Endothelial cell of umbilical vein (primary cell): ENCODE measurements around the gene LYPD5.

Source experiments
- EZH2 ChIP-seq: IDR thresholded peaks from 2 replicates; pipeline ENCODE4 v1.6.1; 2012; ENCODE audit warnings: borderline replicate concordance, low read depth, mild to moderate bottlenecking, moderate library complexity, low read length, inconsistent platforms; ENCODE audit not compliant: severe bottlenecking
- FOS ChIP-seq: IDR thresholded peaks from 2 replicates; pipeline ENCODE4 v1.6.1; 2011; ENCODE audit warnings: mild to moderate bottlenecking, low read length, moderate library complexity, borderline replicate concordance; ENCODE audit not compliant: insufficient read depth
- GATA2 ChIP-seq: IDR thresholded peaks from 2 replicates; pipeline ENCODE4 v1.7.0; 2011; ENCODE audit warnings: low read depth, mild to moderate bottlenecking, moderate library complexity, mixed read lengths, low read length; ENCODE audit not compliant: insufficient read length, insufficient read depth
- MYC ChIP-seq: IDR thresholded peaks from one replicate; pipeline ENCODE4 v1.6.1; 2011; ENCODE audit warnings: mild to moderate bottlenecking, low read depth, low read length
- POLR2A ChIP-seq: IDR thresholded peaks from 2 replicates; pipeline ENCODE4 v1.6.1; 2012; ENCODE audit warnings: low read depth, mild to moderate bottlenecking, control low read depth, low read length
- POLR2AphosphoS5 ChIP-seq: IDR thresholded peaks from 2 replicates; pipeline ENCODE4 v1.6.1; 2012; ENCODE audit warnings: low read depth, mild to moderate bottlenecking, control low read depth, low read length, moderate library complexity; ENCODE audit not compliant: insufficient read depth
- TF ChIP-seq, protein P1 (sequence below), 2 donors: IDR thresholded peaks; 1 replicate in 1 of 2; 2 replicates in 1 of 2; pipeline ENCODE4 v1.5.1; 2011; ENCODE audit warnings: low read length in 2 of 2, mild to moderate bottlenecking in 2 of 2, moderate library complexity in 2 of 2, control low read depth in 1 of 2, inconsistent platforms in 1 of 2, low read depth in 1 of 2; ENCODE audit not compliant: insufficient read depth in 1 of 2; ENCODE audit errors: extremely low read depth in 1 of 2
- TF ChIP-seq, protein P2 (sequence below): IDR thresholded peaks from 2 replicates; pipeline ENCODE4 v1.6.1; 2011; ENCODE audit not compliant: insufficient read depth, insufficient read length

DNA sequence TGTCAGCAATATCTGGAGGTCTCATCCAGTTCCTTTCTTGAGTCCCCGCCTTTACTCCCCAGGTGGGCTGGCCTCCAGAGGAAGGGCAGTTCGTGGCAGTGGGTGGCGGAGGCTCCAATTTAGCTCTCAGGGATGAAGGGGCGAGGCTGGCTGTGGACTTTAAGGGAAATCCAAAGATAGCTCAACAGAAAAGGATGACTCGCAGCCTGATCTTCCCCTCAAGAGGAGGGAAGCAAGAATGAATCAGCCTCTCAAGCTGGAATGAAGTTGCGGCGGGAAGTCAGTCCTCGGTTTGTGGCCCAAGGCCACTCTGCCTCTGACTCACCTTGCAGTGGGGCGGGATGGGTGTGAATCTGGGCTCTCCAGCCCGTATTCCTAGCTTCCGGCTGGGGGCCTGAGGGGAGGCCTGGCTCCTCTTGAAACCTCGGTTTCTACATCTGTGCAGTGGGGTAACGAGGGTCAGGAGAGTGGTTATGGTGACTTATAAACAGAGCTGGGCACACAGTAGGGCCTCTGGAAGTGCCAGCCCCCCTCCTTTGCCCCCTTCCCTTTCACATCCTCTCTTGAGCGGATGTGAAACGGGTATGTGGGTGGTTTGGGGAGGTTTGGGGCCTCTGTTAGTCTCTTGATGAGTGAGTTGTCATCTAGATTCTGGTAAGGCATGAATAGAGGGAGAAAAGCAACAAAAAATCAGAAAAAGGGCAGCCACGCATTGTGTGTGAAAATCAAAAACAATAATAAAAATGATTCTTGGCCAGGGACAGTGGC lies 37.0 kb downstream of the LYPD5 start:
- TF ChIP-seq, protein P1, sequence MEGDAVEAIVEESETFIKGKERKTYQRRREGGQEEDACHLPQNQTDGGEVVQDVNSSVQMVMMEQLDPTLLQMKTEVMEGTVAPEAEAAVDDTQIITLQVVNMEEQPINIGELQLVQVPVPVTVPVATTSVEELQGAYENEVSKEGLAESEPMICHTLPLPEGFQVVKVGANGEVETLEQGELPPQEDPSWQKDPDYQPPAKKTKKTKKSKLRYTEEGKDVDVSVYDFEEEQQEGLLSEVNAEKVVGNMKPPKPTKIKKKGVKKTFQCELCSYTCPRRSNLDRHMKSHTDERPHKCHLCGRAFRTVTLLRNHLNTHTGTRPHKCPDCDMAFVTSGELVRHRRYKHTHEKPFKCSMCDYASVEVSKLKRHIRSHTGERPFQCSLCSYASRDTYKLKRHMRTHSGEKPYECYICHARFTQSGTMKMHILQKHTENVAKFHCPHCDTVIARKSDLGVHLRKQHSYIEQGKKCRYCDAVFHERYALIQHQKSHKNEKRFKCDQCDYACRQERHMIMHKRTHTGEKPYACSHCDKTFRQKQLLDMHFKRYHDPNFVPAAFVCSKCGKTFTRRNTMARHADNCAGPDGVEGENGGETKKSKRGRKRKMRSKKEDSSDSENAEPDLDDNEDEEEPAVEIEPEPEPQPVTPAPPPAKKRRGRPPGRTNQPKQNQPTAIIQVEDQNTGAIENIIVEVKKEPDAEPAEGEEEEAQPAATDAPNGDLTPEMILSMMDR (IDR thresholded peaks at IDR 0.05; ENCODE audit: extremely low read depth in 1 of 2, insufficient read depth in 1 of 2, low read depth in 1 of 2, low read length in 2 of 2) = no peak
- TF ChIP-seq POLR2A (no peak), EZH2 (no peak), POLR2AphosphoS5 (peak; percentile 62), FOS (peak; percentile 99), MYC (no peak), GATA2 (no peak)
- TF ChIP-seq, protein P2, sequence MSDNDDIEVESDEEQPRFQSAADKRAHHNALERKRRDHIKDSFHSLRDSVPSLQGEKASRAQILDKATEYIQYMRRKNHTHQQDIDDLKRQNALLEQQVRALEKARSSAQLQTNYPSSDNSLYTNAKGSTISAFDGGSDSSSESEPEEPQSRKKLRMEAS = no peak
